ENCODE measurements around the gene CEP43.

The CEP43 gene

DNA sequence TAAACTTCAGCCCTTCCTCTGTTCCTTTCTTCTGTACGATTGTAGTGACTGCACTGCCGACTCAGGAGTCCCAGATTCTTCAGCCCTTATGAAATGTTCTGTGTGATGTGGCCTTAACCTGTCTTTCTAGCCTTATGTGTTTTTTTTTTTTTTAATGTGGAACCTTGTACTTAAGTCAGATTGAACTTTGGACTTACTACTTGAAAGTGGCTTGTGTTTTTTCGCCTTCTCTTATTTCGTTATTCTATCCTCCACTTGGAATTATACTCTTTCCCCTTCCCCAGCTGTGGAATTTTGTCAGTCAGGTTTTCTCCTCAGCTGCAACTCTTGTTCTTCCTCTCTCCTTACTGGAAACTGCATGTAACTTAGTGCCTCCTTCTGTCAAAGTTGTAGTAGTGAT lies 8.8 kb downstream of the CEP43 start:
- Histone ChIP-seq H3K9me3 (ENCODE audit: control insufficient read depth in 5 of 5, low read length in 5 of 5) (no peaks in the 10 kb centered on the region), H3K9ac (ENCODE audit: low read length in 5 of 5) (no peak overlapping the region), H3K36me3 (ENCODE audit: control insufficient read depth in 5 of 5, insufficient read depth in 5 of 5, low read length in 5 of 5) (peaks cover 12 to 26% (median 14%) of the 10 kb centered on the region in 5 donors), H3K4me3 (ENCODE audit: low read depth in 1 of 5, low read length in 5 of 5) (no peak overlapping the region), H3K4me1 (ENCODE audit: control insufficient read depth in 5 of 5, insufficient read depth in 5 of 5, low read length in 5 of 5) (peaks cover 0 to 18% (median 4%) of the 10 kb centered on the region in 5 donors), H3K27ac (ENCODE audit: low read depth, low read length) (no peak overlapping the region), H3K27me3 (ENCODE audit: control insufficient read depth in 5 of 5, insufficient read depth in 4 of 5, low read length in 5 of 5) (no peaks in the 10 kb centered on the region)

DNA sequence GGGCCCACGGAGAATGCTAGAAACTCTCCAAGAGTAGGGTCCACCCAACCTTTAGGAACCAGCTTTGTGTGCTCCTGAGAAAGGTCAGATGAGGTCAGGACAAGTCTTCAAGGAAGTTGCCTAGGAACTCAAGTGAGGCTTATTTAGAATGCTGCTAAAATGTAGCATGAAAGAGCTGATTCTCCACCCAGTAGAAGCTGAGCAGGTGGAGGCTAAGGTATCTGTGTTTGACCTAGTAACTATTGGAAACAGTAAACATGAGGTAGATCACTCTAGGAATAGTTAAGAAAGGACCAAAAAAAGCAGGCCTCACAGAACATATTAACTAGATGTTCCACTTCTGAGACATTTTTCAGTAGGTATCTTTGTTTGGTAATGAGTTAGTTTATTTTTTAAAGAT lies 13.9 kb downstream of the CEP43 start:
- Histone ChIP-seq H3K27me3 (ENCODE audit: control insufficient read depth in 5 of 5, insufficient read depth in 4 of 5, low read length in 5 of 5) (no peaks in the 10 kb centered on the region), H3K36me3 (ENCODE audit: control insufficient read depth in 5 of 5, insufficient read depth in 5 of 5, low read length in 5 of 5) (peaks cover 15 to 44% (median 20%) of the 10 kb centered on the region in 5 donors), H3K9ac (ENCODE audit: low read length in 5 of 5) (no peak overlapping the region), H3K4me3 (ENCODE audit: low read depth in 1 of 5, low read length in 5 of 5) (no peak overlapping the region), H3K9me3 (ENCODE audit: control insufficient read depth in 5 of 5, low read length in 5 of 5) (no peaks in the 10 kb centered on the region), H3K4me1 (ENCODE audit: control insufficient read depth in 5 of 5, insufficient read depth in 5 of 5, low read length in 5 of 5) (no peaks in the 10 kb centered on the region), H3K27ac (ENCODE audit: low read depth, low read length) (no peak overlapping the region)

DNA sequence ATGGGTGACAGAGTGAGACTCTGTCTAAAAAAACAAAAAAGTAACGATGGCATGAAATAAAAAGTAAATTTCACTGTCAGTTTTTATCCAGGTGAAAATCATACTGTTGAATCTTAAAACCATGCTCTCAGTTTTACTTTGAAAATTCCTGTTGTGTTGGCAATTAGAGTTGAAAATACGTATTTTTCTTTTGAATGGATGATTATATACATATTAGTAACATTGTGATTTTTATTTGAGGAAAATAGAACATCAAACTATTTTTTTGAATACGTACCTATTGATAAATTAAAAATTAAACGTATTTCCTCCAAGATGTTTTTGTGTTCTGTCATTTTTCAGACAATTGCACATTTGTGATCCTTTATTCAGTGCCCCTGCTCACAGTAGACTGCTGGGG lies 14.7 kb downstream of the CEP43 start:
- no peak overlapping the region for H3K27ac ChIP-seq (ENCODE audit: low read depth, low read length)
- no peak overlapping the region for H3K9ac ChIP-seq (ENCODE audit: low read length in 5 of 5)
- H3K4me3 ChIP-seq (ENCODE audit: low read depth in 1 of 5, low read length in 5 of 5) = no peak overlapping the region
- H3K27me3 ChIP-seq (ENCODE audit: control insufficient read depth in 5 of 5, insufficient read depth in 4 of 5, low read length in 5 of 5) = no peaks in the 10 kb centered on the region
- H3K4me1 ChIP-seq (ENCODE audit: control insufficient read depth in 5 of 5, insufficient read depth in 5 of 5, low read length in 5 of 5) = no peaks in the 10 kb centered on the region
- H3K9me3 ChIP-seq (ENCODE audit: control insufficient read depth in 5 of 5, low read length in 5 of 5) = no peaks in the 10 kb centered on the region
- peaks cover 18 to 47% (median 25%) of the 10 kb centered on the region in 5 donors for H3K36me3 ChIP-seq (ENCODE audit: control insufficient read depth in 5 of 5, insufficient read depth in 5 of 5, low read length in 5 of 5)

- Histone ChIP-seq H3K4me3 (ENCODE audit: low read depth in 1 of 5, low read length in 5 of 5) (no peak overlapping the region), H3K4me1 (ENCODE audit: control insufficient read depth in 5 of 5, insufficient read depth in 5 of 5, low read length in 5 of 5) (no peaks in the 10 kb centered on the region), H3K9me3 (ENCODE audit: control insufficient read depth in 5 of 5, low read length in 5 of 5) (no peaks in the 10 kb centered on the region), H3K36me3 (ENCODE audit: control insufficient read depth in 5 of 5, insufficient read depth in 5 of 5, low read length in 5 of 5) (peaks cover 20 to 49% (median 27%) of the 10 kb centered on the region in 5 donors), H3K9ac (ENCODE audit: low read length in 5 of 5) (no peak overlapping the region), H3K27ac (ENCODE audit: low read depth, low read length) (no peak overlapping the region), H3K27me3 (ENCODE audit: control insufficient read depth in 5 of 5, insufficient read depth in 4 of 5, low read length in 5 of 5) (no peaks in the 10 kb centered on the region)
Measured at GRCh38 chr6:167015302-167015701, 16.1 kb downstream of the CEP43 start.

- Histone ChIP-seq H3K27me3 (ENCODE audit: control insufficient read depth in 5 of 5, insufficient read depth in 4 of 5, low read length in 5 of 5) (no peaks in the 10 kb centered on the region), H3K4me1 (ENCODE audit: control insufficient read depth in 5 of 5, insufficient read depth in 5 of 5, low read length in 5 of 5) (no peaks in the 10 kb centered on the region), H3K9ac (ENCODE audit: low read length in 5 of 5) (no peak overlapping the region), H3K9me3 (ENCODE audit: control insufficient read depth in 5 of 5, low read length in 5 of 5) (no peaks in the 10 kb centered on the region), H3K4me3 (ENCODE audit: low read depth in 1 of 5, low read length in 5 of 5) (no peak overlapping the region), H3K27ac (ENCODE audit: low read depth, low read length) (no peak overlapping the region), H3K36me3 (ENCODE audit: control insufficient read depth in 5 of 5, insufficient read depth in 5 of 5, low read length in 5 of 5) (peaks cover 14 to 28% (median 16%) of the 10 kb centered on the region in 5 donors)
Measured at GRCh38 chr6:167020206-167020605, 21.0 kb downstream of the CEP43 start.

GRCh38 chr6:167027308-167027707 lies 28.1 kb downstream of the CEP43 start:
- no peak overlapping the region for H3K27ac ChIP-seq (ENCODE audit: low read depth, low read length)
- peaks cover 0 to 13% (median 0%) of the 10 kb centered on the region in 5 donors for H3K4me1 ChIP-seq (ENCODE audit: control insufficient read depth in 5 of 5, insufficient read depth in 5 of 5, low read length in 5 of 5)
- H3K27me3 ChIP-seq (ENCODE audit: control insufficient read depth in 5 of 5, insufficient read depth in 4 of 5, low read length in 5 of 5) = no peaks in the 10 kb centered on the region
- H3K4me3 ChIP-seq (ENCODE audit: low read depth in 1 of 5, low read length in 5 of 5) = no peak overlapping the region
- H3K36me3 ChIP-seq (ENCODE audit: control insufficient read depth in 5 of 5, insufficient read depth in 5 of 5, low read length in 5 of 5) = peaks cover 30 to 59% (median 42%) of the 10 kb centered on the region in 5 donors
- H3K9me3 ChIP-seq (ENCODE audit: control insufficient read depth in 5 of 5, low read length in 5 of 5) = no peaks in the 10 kb centered on the region
- no peak overlapping the region for H3K9ac ChIP-seq (ENCODE audit: low read length in 5 of 5)

DNA sequence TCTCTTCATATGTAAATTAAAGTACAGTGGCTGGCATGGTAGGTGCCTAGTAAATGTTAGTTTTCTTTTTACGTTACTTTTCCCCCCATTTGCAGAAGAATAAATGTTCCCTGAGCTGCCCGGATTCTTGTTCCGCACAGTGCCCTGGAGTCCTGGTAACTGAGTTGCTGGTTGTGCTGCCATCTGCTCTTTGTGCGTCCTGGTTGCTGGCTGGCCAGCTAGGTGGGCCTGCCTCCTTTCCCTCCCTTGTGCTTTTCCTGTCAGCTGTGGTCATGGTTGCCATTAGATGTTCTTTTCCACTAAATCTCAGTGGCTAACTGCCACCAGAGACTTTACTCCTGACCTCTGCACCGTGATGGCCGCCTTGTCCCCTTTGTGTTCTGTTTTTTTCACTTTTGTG lies 28.6 kb downstream of the CEP43 start:
- Histone ChIP-seq H3K4me1 (ENCODE audit: control insufficient read depth in 5 of 5, insufficient read depth in 5 of 5, low read length in 5 of 5) (peaks cover 0 to 13% (median 0%) of the 10 kb centered on the region in 5 donors), H3K9ac (ENCODE audit: low read length in 5 of 5) (no peak overlapping the region), H3K9me3 (ENCODE audit: control insufficient read depth in 5 of 5, low read length in 5 of 5) (no peaks in the 10 kb centered on the region), H3K4me3 (ENCODE audit: low read depth in 1 of 5, low read length in 5 of 5) (no peak overlapping the region), H3K27me3 (ENCODE audit: control insufficient read depth in 5 of 5, insufficient read depth in 4 of 5, low read length in 5 of 5) (no peaks in the 10 kb centered on the region), H3K36me3 (ENCODE audit: control insufficient read depth in 5 of 5, insufficient read depth in 5 of 5, low read length in 5 of 5) (peaks cover 31 to 58% (median 42%) of the 10 kb centered on the region in 5 donors), H3K27ac (ENCODE audit: low read depth, low read length) (no peak overlapping the region)

- Histone ChIP-seq H3K4me3 (ENCODE audit: low read depth in 1 of 5, low read length in 5 of 5) (no peak overlapping the region), H3K27me3 (ENCODE audit: control insufficient read depth in 5 of 5, insufficient read depth in 4 of 5, low read length in 5 of 5) (no peaks in the 10 kb centered on the region), H3K9me3 (ENCODE audit: control insufficient read depth in 5 of 5, low read length in 5 of 5) (no peaks in the 10 kb centered on the region), H3K27ac (ENCODE audit: low read depth, low read length) (no peak overlapping the region), H3K36me3 (ENCODE audit: control insufficient read depth in 5 of 5, insufficient read depth in 5 of 5, low read length in 5 of 5) (peaks cover 37 to 67% (median 51%) of the 10 kb centered on the region in 5 donors), H3K4me1 (ENCODE audit: control insufficient read depth in 5 of 5, insufficient read depth in 5 of 5, low read length in 5 of 5) (peaks cover 0 to 13% (median 0%) of the 10 kb centered on the region in 5 donors), H3K9ac (ENCODE audit: low read length in 5 of 5) (no peak overlapping the region)
Measured at GRCh38 chr6:167030222-167031072, 31.2 kb downstream of the CEP43 start.

DNA sequence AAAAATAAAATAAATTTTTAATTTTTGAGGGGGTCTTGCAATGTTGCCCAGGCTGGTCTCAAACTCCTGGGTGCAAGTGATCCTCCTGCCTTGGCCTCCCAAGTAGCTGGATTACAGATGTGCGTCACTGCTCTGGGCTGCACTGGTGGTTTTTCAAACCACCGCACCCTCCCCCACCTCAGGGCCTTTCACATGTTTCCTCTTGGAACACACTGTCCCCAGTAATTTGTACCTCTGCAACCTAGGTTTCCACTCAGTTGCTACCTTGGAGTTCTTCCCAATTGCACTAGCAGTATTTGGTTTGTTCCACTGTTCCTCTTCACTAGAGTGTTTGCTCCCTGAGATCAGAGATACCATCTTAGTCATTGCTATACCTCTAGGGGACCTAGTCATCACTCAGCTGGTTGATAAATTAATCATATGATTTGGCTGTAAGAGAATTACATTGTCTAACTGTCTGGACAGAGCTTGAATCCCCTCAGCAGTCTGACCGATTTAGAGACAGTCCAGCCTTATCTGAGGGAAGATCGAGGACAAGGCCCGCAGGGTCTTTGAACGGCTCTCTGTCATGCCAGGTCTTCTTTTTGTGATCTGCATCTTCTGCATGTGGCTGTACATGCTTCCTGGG lies 32.0 kb downstream of the CEP43 start:
- Histone ChIP-seq H3K9ac (ENCODE audit: low read length in 5 of 5) (no peak overlapping the region), H3K27me3 (ENCODE audit: control insufficient read depth in 5 of 5, insufficient read depth in 4 of 5, low read length in 5 of 5) (no peaks in the 10 kb centered on the region), H3K4me3 (ENCODE audit: low read depth in 1 of 5, low read length in 5 of 5) (no peak overlapping the region), H3K27ac (ENCODE audit: low read depth, low read length) (no peak overlapping the region), H3K36me3 (ENCODE audit: control insufficient read depth in 5 of 5, insufficient read depth in 5 of 5, low read length in 5 of 5) (peaks cover 37 to 67% (median 50%) of the 10 kb centered on the region in 5 donors), H3K4me1 (ENCODE audit: control insufficient read depth in 5 of 5, insufficient read depth in 5 of 5, low read length in 5 of 5) (peaks cover 0 to 13% (median 0%) of the 10 kb centered on the region in 5 donors), H3K9me3 (ENCODE audit: control insufficient read depth in 5 of 5, low read length in 5 of 5) (no peaks in the 10 kb centered on the region)

DNA sequence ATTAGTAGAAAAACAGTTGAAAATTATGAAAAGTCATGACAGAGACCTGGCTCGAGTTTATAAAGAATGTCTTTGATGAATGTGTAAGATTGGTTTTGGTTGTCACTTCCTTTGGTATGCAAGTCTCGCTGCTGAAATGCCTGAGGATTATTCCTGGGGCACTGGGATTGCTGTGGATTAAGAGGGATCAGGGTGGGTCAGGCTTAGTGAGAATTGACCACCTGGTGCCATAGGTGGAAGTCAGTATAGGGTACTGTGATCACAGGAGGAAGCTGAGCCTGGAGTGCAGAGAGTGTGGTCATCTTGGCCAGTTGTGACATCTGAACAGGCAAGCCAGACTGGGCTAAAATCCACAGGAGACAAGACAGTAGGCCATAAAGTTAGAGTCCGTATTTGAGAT lies 34.9 kb downstream of the CEP43 start:
- Histone ChIP-seq H3K36me3 (ENCODE audit: control insufficient read depth in 5 of 5, insufficient read depth in 5 of 5, low read length in 5 of 5) (peaks cover 27 to 53% (median 43%) of the 10 kb centered on the region in 5 donors), H3K4me3 (ENCODE audit: low read depth in 1 of 5, low read length in 5 of 5) (no peak overlapping the region), H3K9me3 (ENCODE audit: control insufficient read depth in 5 of 5, low read length in 5 of 5) (peaks cover 0 to 2% (median 0%) of the 10 kb centered on the region in 5 donors), H3K27me3 (ENCODE audit: control insufficient read depth in 5 of 5, insufficient read depth in 4 of 5, low read length in 5 of 5) (no peaks in the 10 kb centered on the region), H3K27ac (ENCODE audit: low read depth, low read length) (no peak overlapping the region), H3K4me1 (ENCODE audit: control insufficient read depth in 5 of 5, insufficient read depth in 5 of 5, low read length in 5 of 5) (peaks cover 0 to 8% (median 0%) of the 10 kb centered on the region in 5 donors), H3K9ac (ENCODE audit: low read length in 5 of 5) (no peak overlapping the region)

Data from subcutaneous abdominal adipose tissue (tissue), 5 donors.